ENCODE measurements around the gene CROT. TPM values are rescaled to one million over a fixed set of nuclear protein-coding genes. Genes with fewer than 3 reads are reported as not detected.
A peak's percentile ranks its signal among the peaks of the same experiment; 100 is the strongest.

Gene CROT
- total RNA-seq, 6 experiments from 2014 or later, result 13.1 to 16.5 (median 14.6) TPM

DNA sequence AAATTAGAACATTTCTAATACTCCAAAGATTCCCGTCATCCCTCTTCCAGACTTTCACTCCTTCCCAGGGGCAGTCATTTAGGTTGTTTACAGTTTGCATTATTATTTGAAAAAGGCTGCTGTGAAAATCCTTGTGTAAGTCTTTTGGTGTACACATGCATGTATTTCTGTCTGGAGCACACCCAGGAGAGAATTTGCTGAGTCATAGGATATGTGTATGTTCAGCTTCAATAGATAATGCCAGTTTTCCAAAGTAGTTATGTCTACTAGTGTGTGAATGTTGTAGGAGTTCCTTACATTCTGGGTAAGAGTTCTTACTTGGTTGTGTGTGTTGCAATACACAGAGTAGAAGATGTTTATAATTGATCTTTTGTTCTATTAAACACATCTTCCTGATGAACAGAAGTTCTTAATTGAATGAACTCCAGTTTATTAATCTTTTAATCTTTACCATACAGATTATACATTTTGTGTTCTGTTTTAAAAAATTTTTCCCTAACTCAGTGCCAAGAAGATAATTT is 25.3 kb downstream of the CROT start:
- Mint-ChIP-seq H3K4me3 (no peak overlapping the region), H3K4me1 (ENCODE audit: low read depth) (peaks cover 8% of the 10 kb centered on the region), H3K9me3 (no peaks in the 10 kb centered on the region), H3K27me3 (ENCODE audit: insufficient read depth) (no peaks in the 10 kb centered on the region), H3K27ac (peak overlapping the region; percentile 62), H3K36me3 (ENCODE audit: low read depth) (peaks cover 7% of the 10 kb centered on the region)
- TF ChIP-seq, protein P1, sequence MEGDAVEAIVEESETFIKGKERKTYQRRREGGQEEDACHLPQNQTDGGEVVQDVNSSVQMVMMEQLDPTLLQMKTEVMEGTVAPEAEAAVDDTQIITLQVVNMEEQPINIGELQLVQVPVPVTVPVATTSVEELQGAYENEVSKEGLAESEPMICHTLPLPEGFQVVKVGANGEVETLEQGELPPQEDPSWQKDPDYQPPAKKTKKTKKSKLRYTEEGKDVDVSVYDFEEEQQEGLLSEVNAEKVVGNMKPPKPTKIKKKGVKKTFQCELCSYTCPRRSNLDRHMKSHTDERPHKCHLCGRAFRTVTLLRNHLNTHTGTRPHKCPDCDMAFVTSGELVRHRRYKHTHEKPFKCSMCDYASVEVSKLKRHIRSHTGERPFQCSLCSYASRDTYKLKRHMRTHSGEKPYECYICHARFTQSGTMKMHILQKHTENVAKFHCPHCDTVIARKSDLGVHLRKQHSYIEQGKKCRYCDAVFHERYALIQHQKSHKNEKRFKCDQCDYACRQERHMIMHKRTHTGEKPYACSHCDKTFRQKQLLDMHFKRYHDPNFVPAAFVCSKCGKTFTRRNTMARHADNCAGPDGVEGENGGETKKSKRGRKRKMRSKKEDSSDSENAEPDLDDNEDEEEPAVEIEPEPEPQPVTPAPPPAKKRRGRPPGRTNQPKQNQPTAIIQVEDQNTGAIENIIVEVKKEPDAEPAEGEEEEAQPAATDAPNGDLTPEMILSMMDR (IDR thresholded peaks at IDR 0.05), result no peak
- DNase-seq, result peak; percentile 8

DNA sequence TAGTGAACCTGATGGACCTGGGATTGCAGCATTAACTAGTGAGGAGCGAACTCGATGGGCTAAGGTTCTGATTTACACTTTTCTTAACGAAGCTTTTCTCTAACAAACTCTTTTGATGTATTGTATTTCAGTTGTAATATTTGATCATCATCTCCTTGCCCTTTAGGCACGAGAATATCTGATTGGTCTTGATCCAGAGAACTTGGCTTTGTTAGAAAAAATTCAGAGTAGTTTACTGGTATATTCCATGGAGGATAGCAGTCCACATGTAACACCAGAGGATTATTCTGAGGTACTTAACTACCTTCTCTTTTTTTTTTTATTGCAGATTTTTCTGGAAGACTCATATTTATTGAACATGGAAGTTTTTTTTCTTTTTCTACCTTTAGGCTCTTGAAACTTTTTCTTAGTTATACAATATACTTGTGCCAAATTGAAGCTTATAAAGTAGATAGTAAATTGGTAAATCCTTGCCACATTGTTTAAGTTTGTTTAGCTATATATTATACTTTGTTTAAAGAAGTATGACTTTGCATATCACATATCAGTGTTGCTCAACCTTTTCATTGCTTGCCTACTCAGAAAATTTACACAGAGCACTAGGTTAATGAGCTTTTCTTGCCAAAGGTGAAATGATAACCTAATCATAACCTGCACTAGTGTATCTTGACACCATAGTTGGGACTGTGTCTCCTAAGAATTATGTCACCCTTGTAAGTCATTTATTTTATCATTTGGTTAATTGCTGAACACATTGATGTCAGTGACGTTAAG is 30.4 kb downstream of the CROT start:
- no peak for DNase-seq
- TF ChIP-seq, protein P1 (IDR thresholded peaks at IDR 0.05), result no peak
- Mint-ChIP-seq H3K4me1 (ENCODE audit: low read depth) (peaks cover 2% of the 10 kb centered on the region), H3K36me3 (ENCODE audit: low read depth) (peaks cover 2% of the 10 kb centered on the region), H3K27ac (no peak overlapping the region), H3K27me3 (ENCODE audit: insufficient read depth) (no peaks in the 10 kb centered on the region), H3K9me3 (no peaks in the 10 kb centered on the region), H3K4me3 (no peak overlapping the region)

DNA sequence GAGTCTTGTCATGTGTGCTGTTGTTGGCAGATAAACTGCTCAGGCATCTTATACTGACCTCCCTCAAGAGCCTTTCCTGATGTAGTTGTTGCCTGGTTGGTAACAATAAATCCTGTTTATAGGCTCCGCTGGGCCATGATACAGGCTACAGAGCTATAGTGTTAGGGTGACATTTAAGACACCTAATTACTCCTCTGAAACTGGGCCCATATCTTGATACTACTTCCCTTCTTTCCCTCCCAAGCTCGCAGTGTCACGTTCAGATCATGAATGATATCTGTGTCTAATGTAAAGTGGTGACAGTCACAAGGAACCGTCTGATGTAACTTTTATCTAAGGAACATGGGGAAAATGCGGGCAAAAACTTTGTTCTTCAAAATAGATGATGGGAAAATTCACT is 35.4 kb downstream of the CROT start:
- H3K4me3 Mint-ChIP-seq, result no peak overlapping the region
- H3K27ac Mint-ChIP-seq, result no peak overlapping the region
- H3K36me3 Mint-ChIP-seq (ENCODE audit: low read depth), result peaks cover 28% of the 10 kb centered on the region
- no peaks in the 10 kb centered on the region for H3K4me1 Mint-ChIP-seq (ENCODE audit: low read depth)
- H3K27me3 Mint-ChIP-seq (ENCODE audit: insufficient read depth), result no peaks in the 10 kb centered on the region
- H3K9me3 Mint-ChIP-seq, result no peaks in the 10 kb centered on the region
- no peak for DNase-seq
- TF ChIP-seq, protein P1 (IDR thresholded peaks at IDR 0.05), result no peak

DNA sequence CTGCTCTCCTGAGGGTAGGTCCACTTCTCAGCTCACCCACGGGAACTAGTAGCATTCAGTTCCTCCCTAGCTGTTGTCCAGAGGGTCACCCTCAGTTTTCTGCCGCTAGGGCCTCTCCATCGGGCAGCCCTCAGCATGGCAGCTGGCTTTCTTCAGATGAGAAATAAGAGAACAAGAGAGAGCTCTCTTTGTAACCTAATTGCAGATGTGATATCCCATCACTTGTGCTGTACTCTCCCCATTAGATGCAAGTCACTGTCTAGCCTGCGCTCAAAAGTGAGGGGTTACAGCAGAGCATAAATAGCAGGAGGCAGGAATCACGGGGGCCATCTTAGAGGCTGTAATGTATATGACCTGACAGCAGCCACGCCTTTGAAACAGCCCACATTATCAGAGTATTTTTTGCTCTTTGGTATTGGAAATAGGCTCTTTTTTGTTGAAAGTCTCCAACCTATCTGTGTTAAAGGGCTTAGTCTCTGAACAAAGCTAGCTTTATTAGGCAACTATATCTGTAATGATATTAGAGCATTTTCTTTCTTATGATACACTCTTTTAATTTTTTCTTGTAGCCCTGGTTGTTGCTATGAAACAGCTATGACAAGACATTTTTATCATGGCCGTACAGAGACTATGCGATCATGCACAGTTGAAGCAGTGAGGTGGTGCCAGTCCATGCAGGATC is 45.7 kb downstream of the CROT start:
- Mint-ChIP-seq H3K27me3 (ENCODE audit: insufficient read depth) (no peaks in the 10 kb centered on the region), H3K36me3 (ENCODE audit: low read depth) (peaks cover 25% of the 10 kb centered on the region), H3K4me3 (no peak overlapping the region), H3K4me1 (ENCODE audit: low read depth) (no peaks in the 10 kb centered on the region), H3K9me3 (no peaks in the 10 kb centered on the region), H3K27ac (no peak overlapping the region)
- DNase-seq, result no peak
- TF ChIP-seq, protein P1 (IDR thresholded peaks at IDR 0.05), result no peak

DNA sequence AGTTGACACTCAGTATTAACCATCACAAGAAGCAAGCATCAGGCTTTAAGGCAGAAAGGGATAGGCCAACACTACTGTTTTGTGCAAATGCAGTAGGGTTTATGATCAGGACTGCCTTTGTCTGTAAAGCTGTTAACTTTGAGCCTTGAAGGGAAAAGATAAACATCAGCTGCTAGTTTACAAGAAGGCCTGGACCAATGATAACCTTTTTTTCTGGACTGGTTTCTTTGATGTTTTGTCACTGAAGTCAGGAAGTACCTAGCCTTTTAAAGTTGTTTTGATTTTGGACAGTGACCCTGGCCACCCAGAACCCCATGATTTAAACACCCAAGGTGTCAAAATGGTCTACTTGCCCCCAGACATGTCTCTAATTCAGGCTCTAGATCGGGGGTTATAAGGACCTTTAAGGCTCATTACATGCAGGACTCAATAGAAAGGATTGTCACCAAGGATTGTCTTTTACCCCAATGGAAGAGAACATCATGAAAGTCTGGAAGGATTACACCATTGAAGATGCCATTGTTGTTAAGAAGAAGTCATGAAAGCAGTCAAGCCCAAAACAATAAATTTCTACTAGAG is 50.1 kb downstream of the CROT start:
- TF ChIP-seq, protein P1 (IDR thresholded peaks at IDR 0.05), result no peak
- Mint-ChIP-seq H3K4me1 (ENCODE audit: low read depth) (peaks cover 29% of the 10 kb centered on the region), H3K27me3 (ENCODE audit: insufficient read depth) (peaks cover 2% of the 10 kb centered on the region; the same call in 1 of the 2 replicates), H3K27ac (no peak overlapping the region), H3K4me3 (no peak overlapping the region), H3K9me3 (no peaks in the 10 kb centered on the region), H3K36me3 (ENCODE audit: low read depth) (peaks cover 4% of the 10 kb centered on the region; the same call in 1 of the 2 replicates)
- DNase-seq, result no peak

All from HFFc6 (cell line).